GM18502 (cell line): ENCODE measurements around the gene ARHGAP26.
"Not testable (repeated sequence)": the region's sequence is repeated elsewhere in the genome, so short reads cannot be mapped to it uniquely, and the experiment has no call there.

Experiments
- ATAC-seq: cut with Tn5 transposase; IDR thresholded peaks from one replicate; pipeline ENCODE4 v1.9.1; 2021; ENCODE audit warnings: mild to moderate bottlenecking; ENCODE audit not compliant: unreplicated experiment, poor library complexity

The ARHGAP26 gene

DNA sequence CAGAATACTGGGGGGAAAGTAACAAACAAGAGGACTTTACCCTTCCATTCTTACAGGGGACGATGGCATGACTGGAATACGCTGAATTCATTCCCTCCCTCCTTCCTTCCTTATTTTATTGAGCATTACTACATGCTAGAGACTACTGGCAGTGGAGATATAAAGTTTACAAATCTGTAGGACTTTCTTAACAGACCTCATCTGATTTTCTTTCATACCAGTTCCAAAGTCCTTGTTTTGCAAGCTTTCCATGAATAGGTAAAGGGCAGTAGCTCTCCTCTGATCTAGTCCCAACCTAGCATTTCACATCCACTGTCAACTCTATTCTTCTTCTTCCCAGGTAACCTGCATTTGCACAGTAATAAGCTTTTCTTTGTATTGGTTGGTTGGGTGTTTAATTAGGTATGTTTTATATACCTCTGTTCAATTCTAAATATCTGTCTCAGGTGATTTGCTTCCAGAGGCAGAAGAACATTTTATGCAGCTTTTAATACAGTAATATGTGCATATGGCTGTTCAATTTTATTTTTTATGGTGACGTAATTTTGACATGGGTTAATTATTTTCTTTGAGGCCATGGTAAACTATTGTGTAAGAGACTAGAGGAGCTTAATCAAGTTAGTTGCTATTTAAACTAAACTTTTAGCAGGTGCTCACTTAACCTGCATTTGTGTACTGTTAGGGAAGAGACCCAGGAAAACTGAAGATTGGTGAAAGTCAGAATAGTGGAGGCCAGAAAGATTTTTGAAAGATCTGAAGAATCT is 150.9 kb downstream of the ARHGAP26 start:
- no peak for ATAC-seq

DNA sequence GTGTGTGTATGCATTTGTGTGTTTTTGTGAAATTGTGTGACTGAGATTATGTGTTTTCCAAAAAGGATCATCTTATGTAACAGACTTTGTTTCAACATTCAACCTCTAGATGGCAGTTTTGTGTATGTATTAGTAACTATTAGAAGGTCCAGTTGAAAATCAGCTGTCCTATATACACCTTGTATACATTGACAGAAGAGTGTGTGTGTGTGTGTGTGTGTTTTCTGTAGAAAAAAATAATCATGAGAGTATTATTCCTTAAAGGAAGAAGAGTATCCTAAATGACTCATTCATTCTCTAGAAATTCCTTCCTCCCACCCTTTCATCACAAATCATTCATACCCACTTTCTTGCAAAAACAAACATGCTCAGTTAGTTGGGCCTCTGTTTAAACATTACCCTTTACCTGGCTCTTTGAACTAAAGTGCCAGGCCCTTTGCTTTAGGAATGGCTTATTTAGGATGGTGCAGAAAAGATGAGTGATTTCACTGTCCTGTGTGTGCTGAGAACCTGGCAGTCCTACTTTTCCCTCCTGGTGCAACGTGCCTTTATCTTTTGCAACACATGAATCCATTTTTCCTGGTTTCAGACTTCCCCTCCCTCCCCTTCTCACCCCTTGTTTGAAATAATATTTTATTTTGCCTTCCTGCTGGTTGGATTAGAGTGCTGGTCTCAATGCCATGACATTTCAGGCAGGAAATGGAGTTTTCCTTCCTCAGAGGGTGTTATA is 152.2 kb downstream of the ARHGAP26 start:
- peak; percentile 63 for ATAC-seq

DNA sequence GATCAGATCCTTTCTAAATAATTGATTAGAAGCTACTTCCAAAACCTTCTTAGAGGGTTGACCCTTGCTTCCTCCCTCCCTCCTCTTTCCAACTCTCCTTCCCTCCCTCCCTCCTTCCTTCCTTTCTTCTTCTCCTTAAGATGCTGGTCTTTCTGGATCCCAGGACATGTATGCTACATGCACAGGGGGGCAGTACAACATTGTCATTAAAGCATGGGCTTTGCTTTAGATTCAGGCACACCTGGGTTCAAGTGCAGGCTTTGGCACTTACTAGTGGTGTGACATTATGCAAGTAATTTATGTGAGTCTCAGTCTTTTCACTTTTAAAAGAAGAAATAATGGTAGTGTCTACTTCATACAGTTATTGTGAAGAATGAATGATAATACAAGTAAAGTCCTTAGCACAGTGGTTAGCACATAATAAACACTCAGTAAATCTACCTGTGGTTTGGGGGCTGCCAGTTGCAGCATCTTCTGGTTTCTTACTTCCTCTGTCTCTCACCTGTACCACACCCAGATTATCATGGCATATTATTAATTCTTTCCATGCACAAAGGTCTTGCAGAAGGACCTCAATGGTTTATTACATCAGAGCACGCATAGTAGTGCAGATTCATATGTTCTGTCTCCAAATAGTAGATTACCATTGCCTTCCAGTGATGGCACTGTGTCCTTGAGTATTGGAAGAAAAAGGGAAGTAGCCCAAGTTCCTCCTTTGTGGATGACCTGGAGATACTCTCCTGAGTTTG is 154.1 kb downstream of the ARHGAP26 start:
- ATAC-seq: no peak

DNA sequence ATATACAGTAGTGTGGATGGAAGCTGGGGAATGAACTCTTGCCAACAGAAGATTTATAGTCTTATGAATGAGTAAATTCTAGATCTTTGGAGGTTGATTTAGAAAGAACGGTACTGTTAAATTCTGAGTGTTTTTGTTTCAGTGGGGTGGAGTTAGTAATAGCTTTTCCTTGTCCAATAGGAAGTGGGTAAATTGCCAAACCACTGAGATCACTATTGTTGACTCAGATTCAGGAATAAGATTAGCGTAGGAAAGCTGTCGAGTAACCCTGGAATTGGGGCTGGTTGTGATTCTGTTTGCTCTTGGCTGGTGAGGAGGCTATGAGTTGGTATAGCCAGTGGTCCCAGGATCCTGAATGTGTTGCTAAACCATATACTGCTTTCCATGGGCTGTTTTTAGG is 155.6 kb downstream of the ARHGAP26 start:
- ATAC-seq: no peak

DNA sequence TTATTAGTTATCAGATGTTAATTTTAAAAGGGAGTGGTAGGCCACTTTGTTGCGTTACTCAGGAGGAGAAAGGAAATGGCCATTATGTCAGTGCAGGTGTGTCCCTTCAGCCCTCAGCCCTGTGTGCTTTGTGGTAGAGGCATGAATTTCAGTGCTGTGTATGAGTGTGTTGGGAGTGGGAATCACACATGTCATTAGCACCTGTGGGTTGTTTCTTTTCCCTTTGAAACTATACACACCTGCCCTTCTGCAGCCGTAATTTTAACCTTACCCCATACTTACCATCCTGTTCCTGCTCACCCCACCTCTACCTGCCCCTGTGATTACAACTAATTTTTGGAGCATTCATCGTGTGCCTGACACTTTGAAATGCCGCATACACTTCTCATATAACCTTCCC is 156.4 kb downstream of the ARHGAP26 start:
- no peak for ATAC-seq

DNA sequence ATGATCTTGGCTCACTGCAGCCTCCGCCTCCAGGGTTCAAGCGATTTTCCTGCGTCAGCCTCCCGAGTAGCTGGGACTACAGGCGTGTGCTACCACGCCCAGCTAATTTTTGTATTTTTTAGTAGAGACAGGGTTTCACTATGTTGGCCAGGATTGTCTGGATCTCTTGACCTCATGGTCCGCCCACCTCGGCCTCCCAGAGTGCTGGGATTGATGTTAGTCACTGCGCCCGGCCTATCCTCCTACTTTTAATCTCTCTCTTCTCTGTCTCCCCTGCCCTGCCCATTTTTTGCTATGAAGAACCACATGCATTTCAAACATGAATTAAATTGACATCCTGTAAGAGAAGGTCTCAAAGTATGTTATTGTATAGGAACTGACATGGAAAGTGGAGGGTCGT is 158.8 kb downstream of the ARHGAP26 start:
- ATAC-seq: not testable (repeated sequence)

DNA sequence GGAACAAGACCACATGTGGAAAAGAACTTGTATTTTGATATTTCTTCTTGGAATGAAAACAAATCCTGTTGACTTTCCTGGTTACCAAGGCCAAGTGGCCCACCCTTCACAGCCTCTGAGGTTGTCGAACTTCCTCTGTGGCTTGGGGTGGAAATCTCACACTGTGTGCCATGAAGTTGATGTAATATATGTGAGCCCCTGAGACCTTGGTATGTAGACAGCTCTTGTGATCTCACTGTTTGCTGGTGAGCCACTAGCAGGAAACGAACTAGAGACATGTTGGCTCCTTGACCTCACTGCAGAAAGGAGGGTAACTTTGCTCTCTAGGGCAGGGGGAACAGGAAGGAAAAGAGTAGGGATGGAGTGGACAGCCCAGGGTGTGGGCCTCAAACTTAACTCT is 159.4 kb downstream of the ARHGAP26 start:
- ATAC-seq: no peak

DNA sequence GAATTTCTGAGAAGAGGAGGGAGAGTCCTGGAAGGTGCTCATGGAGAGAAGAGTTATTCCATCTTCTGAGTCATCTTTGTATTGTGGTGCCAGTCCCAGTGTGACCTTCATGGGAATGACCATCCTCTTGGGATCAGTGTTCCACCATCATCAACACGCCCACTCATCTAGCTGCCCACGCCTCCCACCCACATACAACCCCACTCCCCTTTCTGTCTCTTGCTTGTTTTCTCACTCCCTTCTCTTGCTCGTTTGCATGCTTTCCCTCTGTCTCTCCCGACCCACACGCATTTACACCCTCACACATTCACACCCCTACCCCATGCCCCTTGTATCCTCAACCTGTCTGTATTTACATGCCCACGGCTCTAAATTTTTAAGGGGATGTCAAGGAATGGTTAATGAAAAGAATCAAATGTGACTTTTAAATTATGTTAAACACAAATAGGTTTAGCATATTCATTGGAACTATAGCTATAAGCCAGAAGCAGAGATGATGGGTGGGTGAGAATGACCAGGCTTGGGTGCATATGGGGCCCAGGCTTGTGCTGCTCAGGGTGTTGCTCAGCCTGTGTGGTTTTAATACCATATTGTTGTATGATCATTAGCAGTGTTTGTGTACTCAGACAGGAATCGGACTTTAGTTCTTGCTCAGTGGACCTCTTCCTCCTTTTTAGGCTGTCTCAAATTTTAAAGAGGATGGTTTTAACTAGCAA is 160.4 kb downstream of the ARHGAP26 start:
- ATAC-seq: no peak

DNA sequence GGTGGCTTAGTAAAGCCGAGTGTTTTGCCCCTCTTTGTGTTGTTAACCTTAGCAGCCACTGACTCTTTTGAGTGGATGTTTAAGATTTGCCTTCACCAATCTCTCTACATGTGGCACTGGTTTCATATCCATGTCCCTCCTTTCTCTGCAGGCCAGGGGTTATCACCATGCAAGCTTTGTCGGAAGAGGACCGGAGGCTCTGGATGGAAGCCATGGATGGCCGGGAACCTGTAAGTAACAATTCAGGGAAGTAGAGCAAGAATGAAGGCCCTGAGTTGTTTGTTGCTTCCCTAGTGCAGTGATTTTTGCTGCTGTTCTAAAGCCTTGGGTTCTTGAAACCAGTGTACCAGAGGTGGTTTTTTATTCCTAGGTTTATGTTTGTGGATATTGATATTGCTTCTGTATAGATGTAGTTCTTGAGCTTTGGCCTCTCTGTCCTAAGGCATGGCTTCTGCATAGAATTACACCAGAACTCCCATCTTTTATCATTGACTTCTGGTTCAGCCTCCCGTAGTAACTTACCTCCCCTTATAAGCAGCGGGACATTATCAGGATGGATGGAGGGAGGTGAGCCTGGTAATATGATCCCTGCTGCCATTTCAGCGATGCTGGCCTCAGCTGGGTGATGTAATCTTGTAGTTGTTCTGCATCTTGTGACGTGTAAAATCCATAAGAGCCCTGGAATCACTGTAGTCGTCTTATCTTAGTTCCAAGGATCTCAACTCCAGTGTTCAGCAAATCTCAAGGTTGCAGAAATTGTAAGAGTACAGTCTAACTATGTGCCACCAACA is 161.9 kb downstream of the ARHGAP26 start:
- no peak for ATAC-seq

DNA sequence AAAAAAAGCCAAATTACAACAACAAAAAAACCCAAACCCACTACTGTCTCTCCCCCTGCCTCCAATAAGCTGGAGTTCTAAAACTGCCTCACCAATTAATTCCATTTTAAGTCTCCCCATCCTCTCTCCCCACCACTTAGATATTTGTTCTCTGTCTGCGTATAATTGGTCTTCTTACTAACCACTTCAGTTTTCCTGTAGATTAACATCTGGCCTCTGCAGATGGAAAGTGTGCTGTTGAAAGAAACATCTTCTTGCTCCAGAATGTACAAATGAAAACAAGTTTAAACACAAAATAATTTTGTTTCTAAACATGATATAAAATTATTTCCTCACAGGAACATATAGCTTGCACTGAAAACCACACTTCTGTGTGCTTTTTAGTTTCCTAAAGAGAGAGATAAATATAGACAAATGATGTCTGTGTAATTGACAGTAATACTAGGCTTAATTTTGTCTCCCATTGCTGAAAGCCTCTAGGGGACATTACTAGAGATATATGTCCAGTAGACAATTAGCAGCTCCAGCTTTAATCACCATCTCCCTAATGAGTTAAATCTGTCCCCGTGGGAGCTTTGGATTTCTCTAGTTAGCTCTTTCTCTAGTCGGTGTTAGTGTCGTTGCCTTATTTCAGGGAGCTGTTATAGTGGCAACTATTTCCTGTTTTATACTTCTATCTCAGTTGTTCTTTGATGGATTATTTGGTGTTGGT is 164.0 kb downstream of the ARHGAP26 start:
- ATAC-seq: no peak

DNA sequence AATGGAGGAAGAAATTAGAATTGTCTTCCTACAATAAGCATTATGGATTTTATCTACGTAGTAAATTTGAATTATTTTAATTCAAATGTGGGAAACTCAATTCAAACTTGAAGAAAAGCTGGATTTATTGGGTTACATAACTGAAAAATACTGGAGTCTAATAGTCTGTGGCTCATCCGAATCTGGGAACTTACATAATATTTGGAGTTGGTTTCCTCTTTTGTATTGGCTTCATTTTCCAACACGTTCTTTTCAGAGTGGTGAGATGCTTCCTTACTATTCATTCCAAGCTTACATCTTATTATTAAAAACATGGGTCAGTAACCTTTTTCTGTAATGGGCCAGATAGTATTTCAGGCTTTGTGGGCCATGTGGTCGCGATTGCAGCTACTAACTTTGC is 164.8 kb downstream of the ARHGAP26 start:
- no peak for ATAC-seq

DNA sequence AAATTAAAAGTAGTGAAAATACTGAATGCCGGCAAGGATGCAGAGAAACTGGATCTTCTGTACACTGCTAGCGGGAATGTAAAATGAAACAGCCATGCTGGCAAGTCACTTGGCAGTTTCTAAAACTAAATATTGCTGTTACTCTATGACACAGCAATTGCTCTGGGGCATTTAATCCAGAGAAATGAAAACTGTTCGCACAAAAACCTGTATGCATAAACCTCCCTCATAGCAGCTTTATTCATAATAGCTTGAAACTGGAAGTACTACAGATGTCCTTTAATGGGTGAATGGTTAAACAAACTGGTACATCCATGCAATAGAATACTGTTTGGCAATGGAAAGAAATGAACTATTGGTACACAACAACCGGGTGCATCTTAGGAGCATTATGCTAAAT is 167.2 kb downstream of the ARHGAP26 start:
- ATAC-seq: no peak

DNA sequence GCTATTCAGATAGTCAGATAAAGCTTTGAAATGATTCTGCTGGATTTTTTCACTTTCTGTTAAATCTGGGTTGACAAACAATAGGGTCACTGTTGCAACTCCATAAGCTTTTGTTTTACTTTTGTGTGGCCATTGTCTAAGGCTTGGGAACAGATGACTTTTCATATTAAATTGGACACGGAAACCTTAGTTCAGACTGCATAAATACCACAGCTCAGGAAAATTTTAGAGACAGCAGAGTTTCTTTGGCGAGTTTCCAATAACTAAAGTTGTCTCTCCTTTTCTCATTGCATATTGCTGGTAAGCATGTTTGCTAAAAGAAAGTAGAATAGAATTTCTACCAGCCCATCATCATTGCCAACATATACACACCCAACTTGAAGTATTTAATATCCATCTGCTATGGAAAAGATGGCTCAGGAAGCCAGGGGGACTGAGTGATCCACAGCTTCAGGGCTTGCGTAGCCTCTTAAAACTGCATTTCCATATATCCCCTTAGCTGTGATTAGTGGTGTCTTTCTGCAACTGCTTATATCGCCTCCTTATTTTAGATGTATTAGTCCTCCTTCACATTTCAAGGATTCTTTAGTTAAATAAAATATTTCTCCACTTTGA is 168.2 kb downstream of the ARHGAP26 start:
- ATAC-seq: no peak

DNA sequence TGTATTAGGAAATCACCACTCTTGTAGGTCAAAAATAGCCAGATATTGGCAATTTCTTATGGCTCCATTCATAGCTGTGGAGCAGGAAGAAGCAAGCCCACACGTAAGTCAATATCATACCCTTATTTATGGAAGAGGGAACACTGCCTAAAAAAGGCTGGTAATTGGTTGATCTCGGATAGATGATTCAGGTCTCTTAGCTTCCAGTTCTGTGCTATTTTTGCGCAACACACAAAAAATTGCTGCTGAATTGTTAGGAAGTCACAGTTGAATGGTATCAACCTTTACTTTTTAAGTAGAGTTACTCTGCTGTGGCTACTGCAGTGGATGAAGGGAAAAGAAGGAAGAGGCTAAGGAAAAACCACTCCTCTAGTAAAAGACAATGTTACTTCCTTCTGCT is 168.8 kb downstream of the ARHGAP26 start:
- ATAC-seq: no peak

DNA sequence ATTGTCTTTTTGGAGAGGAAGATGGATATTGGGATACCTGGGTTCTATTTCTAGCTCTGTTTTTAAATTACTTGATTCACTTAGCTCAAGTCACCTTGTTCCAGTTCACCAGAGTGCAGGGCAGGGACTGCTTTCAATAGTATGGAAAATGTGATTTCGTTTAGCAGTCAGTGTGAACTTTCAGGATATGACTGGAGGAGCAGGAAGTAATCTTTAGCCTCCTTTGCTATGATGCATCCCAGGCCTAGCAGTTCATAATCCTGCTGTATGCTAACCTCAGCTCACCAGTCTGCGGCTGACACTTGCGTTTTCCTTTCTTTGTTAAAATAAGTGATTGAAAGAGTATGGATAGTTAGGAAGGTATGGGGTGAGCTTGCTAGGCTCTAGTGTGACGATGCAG is 169.7 kb downstream of the ARHGAP26 start:
- ATAC-seq: no peak

DNA sequence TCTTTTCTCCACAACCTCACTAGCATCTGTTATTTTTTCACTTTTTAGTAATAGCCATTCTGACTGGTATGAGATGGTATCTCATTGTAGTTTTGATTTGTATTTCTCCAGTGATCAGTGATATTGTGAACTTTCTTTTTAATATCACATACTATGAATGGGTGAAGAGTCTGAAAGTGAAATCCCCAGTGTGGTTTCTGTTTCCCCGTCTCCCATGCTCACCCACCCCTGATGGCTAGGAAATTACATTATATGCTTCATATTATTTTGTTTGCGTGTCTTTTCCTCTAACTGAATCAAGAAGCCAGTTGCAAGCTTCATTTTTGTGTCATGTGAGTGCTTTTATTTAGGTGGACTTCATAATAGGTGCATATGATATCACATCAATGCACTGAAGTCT is 171.1 kb downstream of the ARHGAP26 start:
- no peak for ATAC-seq

DNA sequence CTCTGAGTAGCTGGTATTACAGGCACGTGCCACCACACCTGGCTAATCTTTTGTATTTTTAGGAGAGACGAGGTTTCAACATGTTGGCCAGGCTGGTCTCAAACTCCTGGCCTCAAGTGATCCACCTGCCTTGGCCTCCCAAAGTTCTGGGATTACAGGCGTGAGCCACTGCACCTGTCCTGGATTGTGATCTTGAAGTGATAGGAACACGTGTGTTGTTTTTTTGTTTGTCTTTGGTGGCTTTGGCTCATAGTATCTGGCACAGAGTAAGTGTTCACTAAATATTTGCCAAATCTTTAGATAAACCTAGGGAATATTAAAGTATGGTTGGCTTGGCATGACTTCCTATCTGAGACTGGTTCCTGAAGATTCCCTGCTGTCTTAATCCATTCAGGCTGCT is 172.7 kb downstream of the ARHGAP26 start:
- ATAC-seq: no peak

DNA sequence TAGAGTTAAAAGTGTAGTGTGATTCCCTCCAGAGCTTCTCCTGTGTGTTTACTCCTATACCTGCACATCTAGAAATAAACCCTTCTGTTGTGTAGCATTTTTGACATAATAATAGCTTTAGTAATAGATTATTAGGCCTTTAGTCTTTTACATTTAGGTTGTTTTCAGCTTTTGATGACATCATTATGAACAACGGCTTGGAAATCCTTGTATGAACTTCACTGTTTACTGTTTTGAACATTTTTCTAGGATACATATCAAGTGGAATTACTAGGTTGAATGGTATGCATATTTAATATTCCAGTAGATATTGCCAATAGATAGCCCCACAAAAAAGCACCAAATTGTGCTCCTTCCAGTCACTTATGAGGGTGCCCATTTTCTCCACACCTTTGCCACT is 174.0 kb downstream of the ARHGAP26 start:
- no peak for ATAC-seq

DNA sequence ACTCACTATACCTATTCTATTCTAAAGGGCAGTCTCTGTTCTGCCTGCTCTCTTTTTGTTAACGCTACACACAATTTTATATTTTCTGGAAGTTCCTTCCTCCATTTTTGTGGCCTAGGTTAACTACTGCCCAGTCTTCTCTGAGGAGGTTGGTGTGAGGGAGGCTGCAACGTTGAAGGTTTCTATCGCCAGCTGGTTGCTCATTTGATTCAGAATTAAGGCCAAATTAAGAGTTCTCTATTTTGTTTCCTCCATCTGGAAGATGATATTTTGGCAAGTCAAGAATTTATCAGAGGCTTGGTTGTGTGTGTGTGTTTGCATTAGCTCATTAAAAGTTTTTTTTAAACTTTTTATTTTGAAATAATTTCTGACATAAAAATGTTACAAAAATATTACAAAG is 175.1 kb downstream of the ARHGAP26 start:
- no peak for ATAC-seq
